Measurements from ENCODE around the gene ROR1. TPM values are rescaled to one million over a fixed set of nuclear protein-coding genes. Genes with fewer than 3 reads are reported as not detected.

Gene ROR1
- total RNA-seq, 1 donor from 2014 or later: 30.3 TPM

DNA sequence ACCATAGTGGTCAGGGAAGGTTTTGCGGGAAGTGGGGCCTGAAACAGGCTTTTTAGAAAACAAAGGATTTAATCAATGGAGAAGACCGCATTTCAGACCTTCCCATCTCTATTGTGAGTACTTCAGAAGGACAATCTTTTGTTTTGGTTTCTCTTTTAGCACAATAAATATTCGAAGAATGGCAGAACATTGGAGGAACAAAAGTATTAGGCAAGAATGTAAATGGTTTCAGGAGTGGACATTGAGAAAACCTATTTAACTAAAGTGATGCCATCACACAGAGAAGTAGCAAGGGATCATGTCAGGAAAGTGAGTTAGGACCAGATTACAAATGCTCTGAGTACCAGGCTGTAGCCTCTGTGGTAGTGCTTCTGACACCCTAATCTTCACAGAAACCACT, 402.8 kb downstream of the ROR1 start:
- no peaks in the 10 kb centered on the region for H3K9me3 Mint-ChIP-seq
- H3K36me3 Mint-ChIP-seq: peaks cover 32% of the 10 kb centered on the region
- H3K4me1 ChIP-seq: peaks cover 11% of the 10 kb centered on the region
- peaks cover 22% of the 10 kb centered on the region for H3F3A ChIP-seq (ENCODE audit: low read depth)
- H3K27me3 Mint-ChIP-seq (ENCODE audit: insufficient read depth, low read depth): no peaks in the 10 kb centered on the region
- H3K4me1 Mint-ChIP-seq: no peaks in the 10 kb centered on the region
- H3K4me3 ChIP-seq: no peak overlapping the region
- no peak overlapping the region for H2AFZ ChIP-seq (replicated peaks)
- peak overlapping the region; percentile 46 for H3K27ac ChIP-seq
- no peak overlapping the region for H3K4me2 ChIP-seq
- no peaks in the 10 kb centered on the region for H3K27me3 ChIP-seq
- no peak overlapping the region for H3K9ac ChIP-seq
- TF ChIP-seq, protein P1, sequence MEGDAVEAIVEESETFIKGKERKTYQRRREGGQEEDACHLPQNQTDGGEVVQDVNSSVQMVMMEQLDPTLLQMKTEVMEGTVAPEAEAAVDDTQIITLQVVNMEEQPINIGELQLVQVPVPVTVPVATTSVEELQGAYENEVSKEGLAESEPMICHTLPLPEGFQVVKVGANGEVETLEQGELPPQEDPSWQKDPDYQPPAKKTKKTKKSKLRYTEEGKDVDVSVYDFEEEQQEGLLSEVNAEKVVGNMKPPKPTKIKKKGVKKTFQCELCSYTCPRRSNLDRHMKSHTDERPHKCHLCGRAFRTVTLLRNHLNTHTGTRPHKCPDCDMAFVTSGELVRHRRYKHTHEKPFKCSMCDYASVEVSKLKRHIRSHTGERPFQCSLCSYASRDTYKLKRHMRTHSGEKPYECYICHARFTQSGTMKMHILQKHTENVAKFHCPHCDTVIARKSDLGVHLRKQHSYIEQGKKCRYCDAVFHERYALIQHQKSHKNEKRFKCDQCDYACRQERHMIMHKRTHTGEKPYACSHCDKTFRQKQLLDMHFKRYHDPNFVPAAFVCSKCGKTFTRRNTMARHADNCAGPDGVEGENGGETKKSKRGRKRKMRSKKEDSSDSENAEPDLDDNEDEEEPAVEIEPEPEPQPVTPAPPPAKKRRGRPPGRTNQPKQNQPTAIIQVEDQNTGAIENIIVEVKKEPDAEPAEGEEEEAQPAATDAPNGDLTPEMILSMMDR (IDR thresholded peaks at IDR 0.05): no peak
- TF ChIP-seq EZH2phosphoT487 (IDR thresholded peaks at IDR 0.05) (no peak), EZH2 (IDR thresholded peaks at IDR 0.05) (no peak)
- no peak overlapping the region for H3K27ac Mint-ChIP-seq
- no peaks in the 10 kb centered on the region for H4K20me1 ChIP-seq (ENCODE audit: low read depth)
- H3K36me3 ChIP-seq: no peaks in the 10 kb centered on the region
- peak; percentile 31 for DNase-seq (ENCODE audit: low spot score)
- no peaks in the 10 kb centered on the region for H3K9me3 ChIP-seq (ENCODE audit: low read depth)
- no peak overlapping the region for H3K4me3 Mint-ChIP-seq
- no peaks in the 10 kb centered on the region for H3K79me2 ChIP-seq (ENCODE audit: low read depth)

- H3K79me2 ChIP-seq (ENCODE audit: low read depth): no peaks in the 10 kb centered on the region
- no peaks in the 10 kb centered on the region for H4K20me1 ChIP-seq (ENCODE audit: low read depth)
- no peaks in the 10 kb centered on the region for H3K36me3 ChIP-seq
- Mint-ChIP-seq H3K36me3 (peaks cover 27% of the 10 kb centered on the region), H3K9me3 (no peaks in the 10 kb centered on the region), H3K27ac (no peak overlapping the region), H3K4me1 (no peaks in the 10 kb centered on the region), H3K27me3 (ENCODE audit: insufficient read depth, low read depth) (no peaks in the 10 kb centered on the region), H3K4me3 (no peak overlapping the region)
- no peak overlapping the region for H3K4me2 ChIP-seq
- H3K9me3 ChIP-seq (ENCODE audit: low read depth): no peaks in the 10 kb centered on the region
- no peak overlapping the region for H3K9ac ChIP-seq
- H3K4me3 ChIP-seq: no peak overlapping the region
- no peaks in the 10 kb centered on the region for H3K27me3 ChIP-seq
- no peak overlapping the region for H2AFZ ChIP-seq (replicated peaks)
- no peak for TF ChIP-seq EZH2phosphoT487 (IDR thresholded peaks at IDR 0.05)
- TF ChIP-seq, protein P1 (IDR thresholded peaks at IDR 0.05): no peak
- TF ChIP-seq EZH2 (IDR thresholded peaks at IDR 0.05): no peak
- no peak for DNase-seq (ENCODE audit: low spot score)
- no peak overlapping the region for H3K27ac ChIP-seq
- peaks cover 17% of the 10 kb centered on the region for H3K4me1 ChIP-seq
- H3F3A ChIP-seq (ENCODE audit: low read depth): peaks cover 26% of the 10 kb centered on the region
Measured at GRCh38 chr1:64179588-64179987, 405.8 kb downstream of the ROR1 start.

DNA sequence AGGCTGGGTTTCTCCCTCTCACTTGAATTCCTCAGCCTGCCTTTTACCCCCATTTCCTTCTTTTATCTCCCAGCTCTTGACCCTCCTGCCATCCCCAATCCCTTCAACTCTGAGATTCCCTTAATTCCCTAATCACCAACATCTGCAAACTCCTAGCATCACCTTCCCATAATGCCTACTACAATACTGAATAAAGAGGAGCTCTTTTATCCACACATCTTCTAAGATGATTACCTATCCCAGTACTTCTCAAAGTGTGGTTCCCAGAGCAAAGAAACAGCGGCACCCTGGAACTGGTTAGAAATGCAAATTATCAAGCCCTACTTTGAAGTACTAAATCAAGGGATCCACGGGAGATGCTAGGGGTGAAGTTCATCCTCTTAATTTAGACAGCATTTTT, 408.4 kb downstream of the ROR1 start:
- H3K4me3 Mint-ChIP-seq: no peak overlapping the region
- no peak for DNase-seq (ENCODE audit: low spot score)
- Histone ChIP-seq H3K36me3 (no peaks in the 10 kb centered on the region), H3K4me2 (no peak overlapping the region), H3K27me3 (no peaks in the 10 kb centered on the region), H3K4me3 (no peak overlapping the region), H3K4me1 (peaks cover 5% of the 10 kb centered on the region), H2AFZ (replicated peaks) (no peak overlapping the region), H3K9me3 (ENCODE audit: low read depth) (no peaks in the 10 kb centered on the region), H4K20me1 (ENCODE audit: low read depth) (no peaks in the 10 kb centered on the region), H3K27ac (no peak overlapping the region), H3K9ac (no peak overlapping the region), H3F3A (ENCODE audit: low read depth) (peaks cover 14% of the 10 kb centered on the region), H3K79me2 (ENCODE audit: low read depth) (no peaks in the 10 kb centered on the region)
- peaks cover 3% of the 10 kb centered on the region for H3K27me3 Mint-ChIP-seq (ENCODE audit: insufficient read depth, low read depth)
- H3K9me3 Mint-ChIP-seq: no peaks in the 10 kb centered on the region
- no peak overlapping the region for H3K27ac Mint-ChIP-seq
- no peak for TF ChIP-seq EZH2 (IDR thresholded peaks at IDR 0.05)
- TF ChIP-seq, protein P1 (IDR thresholded peaks at IDR 0.05): no peak
- no peak for TF ChIP-seq EZH2phosphoT487 (IDR thresholded peaks at IDR 0.05)
- no peaks in the 10 kb centered on the region for H3K4me1 Mint-ChIP-seq
- peaks cover 17% of the 10 kb centered on the region for H3K36me3 Mint-ChIP-seq

All from neural progenitor cell (in vitro differentiated cells).